Measurements from ENCODE around the gene IFI44.

Gene IFI44

GRCh38 chr1:78649628-78650027 lies at the start of gene IFI44:
Gene IFI44 (plus strand): TSS chr1:78649831. CDS start chr1:78650196, 365 bp downstream.
- DNase-seq (ENCODE audit: low spot score) = peak; percentile 10

GRCh38 chr1:78601068-78601467 lies 48.6 kb upstream of the IFI44 start:
- no peak for DNase-seq (ENCODE audit: low spot score)

- DNase-seq (ENCODE audit: low spot score) = no peak
These were observed 46.4 kb upstream of the IFI44 start for GRCh38 chr1:78603206-78603605.

GRCh38 chr1:78604643-78605042 lies 45.0 kb upstream of the IFI44 start:
- DNase-seq (ENCODE audit: low spot score) = no peak

- no peak for DNase-seq (ENCODE audit: low spot score)
These were observed 43.4 kb upstream of the IFI44 start for GRCh38 chr1:78606274-78606673.

GRCh38 chr1:78607334-78607927 lies 42.2 kb upstream of the IFI44 start:
- no peak for DNase-seq (ENCODE audit: low spot score)

GRCh38 chr1:78607944-78608343 lies 41.7 kb upstream of the IFI44 start:
- no peak for DNase-seq (ENCODE audit: low spot score)

- peak; percentile 62 for DNase-seq (ENCODE audit: low spot score)
These were observed 32.0 kb upstream of the IFI44 start for GRCh38 chr1:78617615-78618026.

GRCh38 chr1:78619032-78619431 lies 30.6 kb upstream of the IFI44 start:
- no peak for DNase-seq (ENCODE audit: low spot score)

- no peak for DNase-seq (ENCODE audit: low spot score)
These were observed 30.2 kb upstream of the IFI44 start for GRCh38 chr1:78619446-78619802.

GRCh38 chr1:78619803-78620579 lies 29.6 kb upstream of the IFI44 start, which contains the start of gene IFI44L:
Gene IFI44L (plus strand): TSS chr1:78620448. CDS start chr1:78627916, 7,468 bp downstream.
- no peak for DNase-seq (ENCODE audit: low spot score)

- DNase-seq (ENCODE audit: low spot score) = no peak
These were observed 29.0 kb upstream of the IFI44 start for GRCh38 chr1:78620666-78621065.

- DNase-seq (ENCODE audit: low spot score) = no peak
These were observed 27.1 kb upstream of the IFI44 start for GRCh38 chr1:78622548-78622947.

GRCh38 chr1:78624035-78624434 lies 25.6 kb upstream of the IFI44 start:
- DNase-seq (ENCODE audit: low spot score) = no peak

GRCh38 chr1:78627321-78627720 lies 22.3 kb upstream of the IFI44 start:
- DNase-seq (ENCODE audit: low spot score) = no peak

GRCh38 chr1:78630600-78630999 lies 19.0 kb upstream of the IFI44 start:
- DNase-seq (ENCODE audit: low spot score) = no peak

- no peak for DNase-seq (ENCODE audit: low spot score)
These were observed 16.4 kb upstream of the IFI44 start for GRCh38 chr1:78633209-78633608.

- DNase-seq (ENCODE audit: low spot score) = no peak
These were observed 9.2 kb upstream of the IFI44 start for GRCh38 chr1:78640462-78640861.

GRCh38 chr1:78641558-78641957 lies 8.1 kb upstream of the IFI44 start:
- DNase-seq (ENCODE audit: low spot score) = no peak

- no peak for DNase-seq (ENCODE audit: low spot score)
These were observed 3.9 kb upstream of the IFI44 start for GRCh38 chr1:78645723-78646122.

- no peak for DNase-seq (ENCODE audit: low spot score)
These were observed 2.4 kb upstream of the IFI44 start for GRCh38 chr1:78647238-78647637.

GRCh38 chr1:78650114-78650660 lies 556 bp downstream of the IFI44 start:
- DNase-seq (ENCODE audit: low spot score) = no peak

GRCh38 chr1:78651241-78651640 lies 1.6 kb downstream of the IFI44 start:
- no peak for DNase-seq (ENCODE audit: low spot score)

Measured in cerebellar cortex (tissue), 1 donor.